ENCODE measurements around the gene TYW1B. TPM values are rescaled to one million over a fixed set of nuclear protein-coding genes. Genes with fewer than 3 reads are reported as not detected.
"Not testable (repeated sequence)": the region's sequence is repeated elsewhere in the genome, so short reads cannot be mapped to it uniquely, and the experiment has no call there.

Gene TYW1B
- polyA plus RNA-seq, 3 donors: 0.17 to 2.9 (median 0.31) TPM

- H3K9me3 Mint-ChIP-seq; H3K4me3 ChIP-seq (replicated peaks in 1 of 3; ENCODE audit: low read depth in 2 of 3, low read length in 3 of 3); H3K9me3 ChIP-seq (replicated peaks in 1 of 2; ENCODE audit: control insufficient read depth in 1 of 2, insufficient read depth in 1 of 2, low read length in 2 of 2); H2AFZ ChIP-seq (ENCODE audit: insufficient read depth, low read depth, low read length, poor library complexity, severe bottlenecking); H3K27me3 ChIP-seq (ENCODE audit: control insufficient read depth in 2 of 2, insufficient read depth in 2 of 2, low read length in 2 of 2); H3K4me1 Mint-ChIP-seq; H3K27ac Mint-ChIP-seq; H3K4me2 ChIP-seq (replicated peaks; ENCODE audit: extremely low read depth, low read length, poor library complexity, severe bottlenecking); H3K9ac ChIP-seq (ENCODE audit: insufficient read depth, low read length, poor library complexity, severe bottlenecking); DNase-seq; H3K27ac ChIP-seq (ENCODE audit: low read depth in 1 of 2, low read length in 2 of 2); H3K27me3 Mint-ChIP-seq (ENCODE audit: low read depth in 3 of 3); intact Hi-C loops (cut with micrococcal nuclease); H3K4me1 ChIP-seq (ENCODE audit: control insufficient read depth in 1 of 2, insufficient read depth in 2 of 2, low read length in 2 of 2); H3K36me3 ChIP-seq (replicated peaks in 1 of 2; ENCODE audit: control insufficient read depth in 1 of 2, insufficient read depth in 2 of 2, low read length in 2 of 2); H3K4me3 Mint-ChIP-seq; H4K20me1 ChIP-seq (ENCODE audit: insufficient read depth, low read length); H3K79me2 ChIP-seq (ENCODE audit: insufficient read depth, low read length): not testable (repeated sequence)
- WGBS (ENCODE audit: insufficient coverage): no CpG with 5 or more reads among the region's 4 CpGs
- H3K36me3 Mint-ChIP-seq: peaks cover 14 to 27% of the 10 kb centered on the region in 2 donors
Measured at GRCh38 chr7:72720890-72721289, 107.1 kb downstream of the TYW1B start.

DNA sequence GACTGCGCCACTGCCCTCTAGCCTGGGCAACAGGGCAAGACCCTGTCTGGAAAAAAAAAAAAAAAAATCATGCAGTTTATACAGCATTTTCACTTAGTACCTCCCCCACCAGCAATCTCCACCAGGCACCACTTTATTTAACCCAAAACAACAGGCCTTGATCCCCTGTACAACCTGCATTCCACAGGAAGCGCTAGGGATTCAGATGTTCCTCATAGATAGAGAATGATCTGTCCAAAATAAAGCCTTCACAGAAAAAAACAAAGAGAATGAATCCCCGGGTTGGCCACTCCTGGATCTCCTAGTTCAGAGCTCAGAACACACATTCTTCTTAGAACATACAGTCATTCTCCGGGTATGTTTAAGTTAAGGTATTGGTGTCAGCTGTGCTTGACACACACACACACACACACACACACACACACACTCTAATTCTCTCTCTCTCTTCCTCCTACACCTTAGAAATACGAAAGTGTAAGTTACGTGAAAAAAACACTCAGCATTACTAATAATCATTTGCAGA lies 110.7 kb downstream of the TYW1B start:
- H3K4me1 Mint-ChIP-seq; intact Hi-C loops (cut with micrococcal nuclease); H3K4me1 ChIP-seq (ENCODE audit: control insufficient read depth in 1 of 2, insufficient read depth in 2 of 2, low read length in 2 of 2); H3K27me3 Mint-ChIP-seq (ENCODE audit: low read depth in 3 of 3); H3K79me2 ChIP-seq (ENCODE audit: insufficient read depth, low read length); H3K9ac ChIP-seq (ENCODE audit: insufficient read depth, low read length, poor library complexity, severe bottlenecking); H3K4me2 ChIP-seq (replicated peaks; ENCODE audit: extremely low read depth, low read length, poor library complexity, severe bottlenecking); H3K9me3 ChIP-seq (replicated peaks in 1 of 2; ENCODE audit: control insufficient read depth in 1 of 2, insufficient read depth in 1 of 2, low read length in 2 of 2); H3K27ac ChIP-seq (ENCODE audit: low read depth in 1 of 2, low read length in 2 of 2); H4K20me1 ChIP-seq (ENCODE audit: insufficient read depth, low read length); H3K4me3 Mint-ChIP-seq; H3K4me3 ChIP-seq (replicated peaks in 1 of 3; ENCODE audit: low read depth in 2 of 3, low read length in 3 of 3); H2AFZ ChIP-seq (ENCODE audit: insufficient read depth, low read depth, low read length, poor library complexity, severe bottlenecking); H3K36me3 ChIP-seq (replicated peaks in 1 of 2; ENCODE audit: control insufficient read depth in 1 of 2, insufficient read depth in 2 of 2, low read length in 2 of 2); DNase-seq; H3K27me3 ChIP-seq (ENCODE audit: control insufficient read depth in 2 of 2, insufficient read depth in 2 of 2, low read length in 2 of 2); H3K9me3 Mint-ChIP-seq: not testable (repeated sequence)
- WGBS (ENCODE audit: insufficient coverage): no CpG with 5 or more reads among the region's 6 CpGs
- Mint-ChIP-seq H3K36me3 (peaks cover 18 to 35% of the 10 kb centered on the region in 2 donors), H3K27ac (peak overlapping the region in 1 of 7 donors; percentile 63)

DNA sequence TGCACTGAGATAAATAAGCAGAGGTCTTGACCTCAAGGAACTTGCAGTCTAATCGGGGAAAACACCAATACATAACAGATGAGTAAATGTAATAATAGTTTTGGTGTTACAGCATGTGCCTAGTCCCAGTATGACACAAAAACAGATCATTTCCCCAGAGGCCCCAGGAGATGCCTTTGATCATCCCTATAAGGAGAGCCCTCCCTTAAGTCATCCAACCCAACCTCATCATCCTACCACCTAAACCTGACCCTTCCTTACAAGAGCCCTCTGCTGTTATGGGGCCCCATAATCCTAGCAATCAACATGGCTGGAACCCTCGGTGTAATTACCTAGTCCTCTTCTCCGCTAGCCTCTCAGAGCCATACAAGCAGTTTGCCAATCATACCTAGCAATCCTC lies 116.1 kb downstream of the TYW1B start:
- H3K36me3 ChIP-seq (replicated peaks in 1 of 2; ENCODE audit: control insufficient read depth in 1 of 2, insufficient read depth in 2 of 2, low read length in 2 of 2); H3K27ac Mint-ChIP-seq; H3K4me3 ChIP-seq (replicated peaks in 1 of 3; ENCODE audit: low read depth in 2 of 3, low read length in 3 of 3); H3K79me2 ChIP-seq (ENCODE audit: insufficient read depth, low read length); H3K9me3 ChIP-seq (replicated peaks in 1 of 2; ENCODE audit: control insufficient read depth in 1 of 2, insufficient read depth in 1 of 2, low read length in 2 of 2); intact Hi-C loops (cut with micrococcal nuclease); H3K4me3 Mint-ChIP-seq; DNase-seq; H2AFZ ChIP-seq (ENCODE audit: insufficient read depth, low read depth, low read length, poor library complexity, severe bottlenecking); H4K20me1 ChIP-seq (ENCODE audit: insufficient read depth, low read length); H3K4me1 Mint-ChIP-seq; H3K4me1 ChIP-seq (ENCODE audit: control insufficient read depth in 1 of 2, insufficient read depth in 2 of 2, low read length in 2 of 2); H3K27me3 Mint-ChIP-seq (ENCODE audit: low read depth in 3 of 3); H3K9ac ChIP-seq (ENCODE audit: insufficient read depth, low read length, poor library complexity, severe bottlenecking); H3K4me2 ChIP-seq (replicated peaks; ENCODE audit: extremely low read depth, low read length, poor library complexity, severe bottlenecking); H3K27me3 ChIP-seq (ENCODE audit: control insufficient read depth in 2 of 2, insufficient read depth in 2 of 2, low read length in 2 of 2); H3K27ac ChIP-seq (ENCODE audit: low read depth in 1 of 2, low read length in 2 of 2): not testable (repeated sequence)
- H3K9me3 Mint-ChIP-seq: peaks cover 3 to 17% (median 11%) of the 10 kb centered on the region in 7 donors
- no CpG with 5 or more reads among the region's 3 CpGs for WGBS (ENCODE audit: insufficient coverage)
- peaks cover 40 to 46% of the 10 kb centered on the region in 2 donors for H3K36me3 Mint-ChIP-seq
